Lung (tissue), 12 donors: Measurements from ENCODE around the gene NKIRAS1. TPM values are rescaled to one million over a fixed set of nuclear protein-coding genes. Genes with fewer than 3 reads are reported as not detected.
"Not testable (repeated sequence)": the region's sequence is repeated elsewhere in the genome, so short reads cannot be mapped to it uniquely, and the experiment has no call there.

Source experiments
- ATAC-seq: fragments of 200-7000 bp; cut with Tn5 transposase; one replicate; pipeline ENCODE4 v1.9.1; 2020; ENCODE audit warnings: moderate number of reproducible peaks; ENCODE audit not compliant: insufficient read depth, low FRiP score
- DNase-seq, 3 donors: peaks; one replicate each; pipeline ENCODE4 v3.0.0-alpha.2; 2013 to 2017
- H3K27ac ChIP-seq, 2 donors: one replicate each; pipeline ENCODE4 v1.5.1; 2013; ENCODE audit warnings: mild to moderate bottlenecking in 2 of 2, moderate library complexity in 2 of 2, control low read depth in 1 of 2, inconsistent platforms in 1 of 2, low read depth in 1 of 2, low read length in 1 of 2
- H3K27me3 ChIP-seq, 3 donors: one replicate each; pipeline ENCODE4 v1.5.1; 2013; ENCODE audit warnings: low read length in 2 of 3; ENCODE audit not compliant: control insufficient read depth in 3 of 3, insufficient read depth in 3 of 3
- H3K36me3 ChIP-seq, 4 donors: one replicate each; pipeline ENCODE4 v1.5.1; 2013; ENCODE audit warnings: low read length in 4 of 4, mild to moderate bottlenecking in 1 of 4, moderate library complexity in 1 of 4; ENCODE audit not compliant: control insufficient read depth in 4 of 4, insufficient read depth in 4 of 4
- H3K4me1 ChIP-seq, 5 donors: one replicate each; pipeline ENCODE4 v1.5.1; 2013; ENCODE audit warnings: low read length in 5 of 5, mild to moderate bottlenecking in 2 of 5, moderate library complexity in 1 of 5; ENCODE audit not compliant: control insufficient read depth in 5 of 5, insufficient read depth in 5 of 5
- H3K4me3 ChIP-seq: one replicate; pipeline ENCODE4 v1.5.1; 2013; ENCODE audit warnings: mild to moderate bottlenecking, control low read depth, moderate library complexity
- H3K9ac ChIP-seq, 2 donors: one replicate each; pipeline ENCODE4 v1.5.1; 2013; ENCODE audit warnings: low read length in 2 of 2, control low read depth in 1 of 2; ENCODE audit not compliant: insufficient read depth in 1 of 2
- H3K9me3 ChIP-seq, 4 donors: one replicate each; pipeline ENCODE4 v1.5.1; 2013; ENCODE audit warnings: low read length in 3 of 4, mild to moderate bottlenecking in 1 of 4, moderate library complexity in 1 of 4; ENCODE audit not compliant: control insufficient read depth in 4 of 4, insufficient read depth in 3 of 4
- CTCF ChIP-seq: IDR thresholded peaks from 2 replicates; pipeline ENCODE4 v1.5.1; 2012; ENCODE audit warnings: mild to moderate bottlenecking; ENCODE audit errors: control extremely low read depth, extremely low read depth
- WGBS, 2 donors: extraction: QIAGEN DNeasy Blood & Tissue Kit; methylation state at CpG; one replicate each; pipeline ENCODE4 v1.1.7; 2013; 5-methylcytosine and 5-hydroxymethylcytosine counted together
- polyA plus RNA-seq, 2 donors: library from polyadenylated mRNA; stranded (reverse); fragments of 200-250 nt; gene quantifications; one replicate each; pipeline ENCODE4 v1.2.1, GENCODE V29; 2013
- total RNA-seq, 2 donors: library from RNA; depleted of rRNA in 1 of 2; stranded (reverse); fragments of >200 nt in 1 of 2; gene quantifications; one replicate each; pipeline ENCODE4 v1.2.1, GENCODE V29; 2014 to 2021
- donor health status: control.
- donor health status: control.
- donor health status: Bipolar disorder and iron deficiency.
- donor health status: healthy.
- donor health status: DM: yes; HTN: yes; CAD: no.

NKIRAS1 gene
- total and polyA plus RNA-seq, 4 donors = 6.7 to 17.1 (median 9.1) TPM

- Histone ChIP-seq H3K9me3 (no peaks in the 10 kb centered on the region), H3K4me3 (no peak overlapping the region), H3K27me3 (no peaks in the 10 kb centered on the region), H3K4me1 (peaks cover 0 to 10% (median 2%) of the 10 kb centered on the region in 5 donors), H3K9ac (no peak overlapping the region), H3K27ac (no peak overlapping the region), H3K36me3 (peaks cover 0 to 10% (median 2%) of the 10 kb centered on the region in 4 donors)
- ATAC-seq (no peak), DNase-seq (no peak)
- 93% methylated on average over 2 of the region's 2 CpGs for WGBS, 2 donors
- TF ChIP-seq CTCF = no peak
Measured at GRCh38 chr3:23884481-23884880, 32.3 kb downstream of the NKIRAS1 start.

DNA sequence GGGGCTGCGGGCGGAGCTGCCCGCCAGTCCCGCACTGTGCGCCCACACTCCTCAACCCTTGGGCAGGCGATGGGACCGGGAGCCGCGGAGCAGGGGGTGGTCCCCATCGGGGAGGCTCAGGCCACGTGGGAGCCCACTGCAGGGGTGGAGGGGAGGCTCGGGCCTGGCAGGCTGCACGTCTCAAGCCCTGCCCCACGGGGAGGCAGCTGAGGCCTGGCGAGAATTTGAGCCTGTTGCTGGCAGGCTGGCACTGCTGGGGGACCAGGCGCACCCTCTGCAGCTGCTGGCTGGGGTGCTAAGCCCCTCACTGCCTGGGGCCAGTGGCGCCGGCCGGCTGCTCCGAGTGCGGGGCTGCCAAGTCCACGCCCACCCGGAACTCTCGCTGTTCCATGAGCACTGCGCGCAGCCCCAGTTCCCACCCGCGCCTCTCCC, 34.3 kb downstream of the NKIRAS1 start:
- Histone ChIP-seq H3K9ac (no peak overlapping the region), H3K4me3 (no peak overlapping the region), H3K27me3 (no peaks in the 10 kb centered on the region), H3K36me3 (peaks cover 0 to 8% (median 2%) of the 10 kb centered on the region in 4 donors), H3K4me1 (peaks cover 0 to 10% (median under 1%) of the 10 kb centered on the region in 5 donors), H3K9me3 (no peaks in the 10 kb centered on the region), H3K27ac (no peak overlapping the region)
- whole genome bisulfite sequencing, 2 donors = 97 to 99% methylated on average over 26 to 28 of the region's 28 CpGs
- ATAC-seq = no peak
- TF ChIP-seq CTCF = no peak
- DNase-seq = no peak

GRCh38 chr3:23881993-23882392, 34.8 kb downstream of the NKIRAS1 start:
- peaks cover 3 to 16% (median 5%) of the 10 kb centered on the region in 5 donors for H3K4me1 ChIP-seq
- H3K9ac ChIP-seq, H3K27ac ChIP-seq, DNase-seq, H3K9me3 ChIP-seq, H3K4me3 ChIP-seq, H3K27me3 ChIP-seq, ATAC-seq, H3K36me3 ChIP-seq: not testable (repeated sequence)
- 74 to 81% methylated on average over 4 of the region's 4 CpGs for WGBS, 2 donors

GRCh38 chr3:23880703-23881339, 36.0 kb downstream of the NKIRAS1 start:
- ATAC-seq = no peak
- DNase-seq = no peak
- H3K27me3 ChIP-seq = no peaks in the 10 kb centered on the region
- H3K4me1 ChIP-seq = peaks cover 3 to 20% (median 11%) of the 10 kb centered on the region in 5 donors
- H3K27ac ChIP-seq = no peak overlapping the region
- H3K9me3 ChIP-seq = no peaks in the 10 kb centered on the region
- H3K36me3 ChIP-seq = peaks cover 0 to 8% (median 2%) of the 10 kb centered on the region in 4 donors
- no peak for TF ChIP-seq CTCF
- 14 to 33% methylated on average over 4 of the region's 4 CpGs for WGBS, 2 donors
- H3K4me3 ChIP-seq = no peak overlapping the region
- H3K9ac ChIP-seq = no peak overlapping the region
